H54 (cell line): ENCODE measurements around the gene SLC1A7.

Source experiments
- DNase-seq: peaks from one replicate; pipeline ENCODE4 v3.0.0; 2011; ENCODE audit warnings: low spot score, mixed read lengths; ENCODE audit not compliant: insufficient read length
- FAIRE-seq: peaks from 3 replicates; lab custom pipeline; 2011; peaks lifted over from hg19 to GRCh38; lab: Jason Lieb, UNC
- POLR2A ChIP-seq: IDR thresholded peaks from 2 replicates; pipeline ENCODE4 v1.6.1; 2011; ENCODE audit warnings: low read depth, mild to moderate bottlenecking, low read length

SLC1A7 gene

GRCh38 chr1:53134961-53135734, 7.3 kb downstream of the SLC1A7 start:
- FAIRE-seq (no peak), DNase-seq (no peak)

DNA sequence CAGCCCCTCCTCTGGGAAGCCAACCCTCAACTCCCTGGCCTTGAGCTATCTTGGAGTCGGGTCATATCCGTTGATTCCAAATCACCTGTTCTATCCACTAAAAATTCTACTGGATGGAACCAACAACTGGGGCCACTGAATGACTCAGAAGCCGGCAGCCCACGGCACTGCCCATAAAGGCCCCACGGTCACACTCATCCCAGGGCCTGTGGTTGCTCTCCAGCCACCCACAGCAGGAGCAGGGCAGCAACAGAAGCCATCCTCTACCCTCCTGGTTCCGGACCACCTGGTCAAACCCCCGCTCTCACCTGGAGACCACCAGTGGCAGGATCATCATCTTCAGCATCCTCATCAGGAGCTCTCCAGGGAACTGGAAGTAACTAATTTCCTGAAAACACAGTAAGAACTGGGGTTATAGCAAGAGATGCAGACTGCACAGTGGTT, 8.4 kb downstream of the SLC1A7 start:
- DNase-seq (no peak), FAIRE-seq (no peak)
- TF ChIP-seq POLR2A, result no peak

More at GRCh38 chr1:53134961-53135734, 7.3 kb downstream of the SLC1A7 start:
- no peak for TF ChIP-seq POLR2A

DNA sequence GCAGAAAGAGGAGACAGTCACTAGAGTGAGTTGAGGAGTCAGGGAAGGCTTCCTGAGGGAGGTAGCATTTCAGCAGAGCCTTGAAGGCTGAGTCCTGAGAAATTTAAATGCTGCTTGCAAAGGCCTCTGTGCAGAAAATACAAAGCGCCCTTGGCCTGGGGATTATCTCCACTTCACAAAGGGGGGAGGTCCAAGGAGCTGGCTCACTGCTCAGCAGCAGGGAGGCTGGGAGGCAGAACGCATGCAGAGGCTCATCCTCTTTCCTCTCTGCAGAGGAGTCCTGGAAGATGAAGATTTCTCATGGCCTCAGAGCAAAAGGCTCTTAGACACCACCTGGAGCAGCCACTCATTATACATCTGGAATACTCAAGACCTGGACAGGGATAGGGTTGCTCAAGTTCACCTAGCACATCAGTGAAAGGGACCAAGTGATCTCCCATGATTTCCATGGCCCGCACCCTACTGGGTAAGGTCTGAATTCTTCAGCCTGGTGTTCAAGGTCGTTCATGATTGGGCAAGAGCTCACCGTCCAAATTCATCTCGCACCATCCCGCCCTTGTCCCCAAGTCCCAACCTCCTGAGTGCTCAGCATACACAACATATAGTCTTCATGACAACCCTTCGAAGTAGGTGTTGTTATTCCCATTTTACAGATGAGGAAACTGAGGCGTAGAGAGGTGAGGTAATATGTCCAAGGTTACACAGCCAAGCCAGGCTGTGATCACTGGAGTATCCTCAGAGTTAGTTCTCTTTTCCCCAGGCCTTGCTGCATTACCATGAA, 9.0 kb downstream of the SLC1A7 start:
- no peak for TF ChIP-seq POLR2A
- no peak for FAIRE-seq
- DNase-seq, result no peak

GRCh38 chr1:53132176-53132575, 10.3 kb downstream of the SLC1A7 start:
- TF ChIP-seq POLR2A, result no peak
- DNase-seq (no peak), FAIRE-seq (no peak)

GRCh38 chr1:53131590-53131938, 10.9 kb downstream of the SLC1A7 start:
- DNase-seq (no peak), FAIRE-seq (no peak)
- TF ChIP-seq POLR2A, result no peak

GRCh38 chr1:53130878-53131589, 11.4 kb downstream of the SLC1A7 start:
- FAIRE-seq, result no peak
- DNase-seq, result no peak
- TF ChIP-seq POLR2A, result no peak

- TF ChIP-seq POLR2A, result no peak
- no peak for FAIRE-seq
- no peak for DNase-seq
These were observed 11.9 kb downstream of the SLC1A7 start for GRCh38 chr1:53130598-53130877.

DNA sequence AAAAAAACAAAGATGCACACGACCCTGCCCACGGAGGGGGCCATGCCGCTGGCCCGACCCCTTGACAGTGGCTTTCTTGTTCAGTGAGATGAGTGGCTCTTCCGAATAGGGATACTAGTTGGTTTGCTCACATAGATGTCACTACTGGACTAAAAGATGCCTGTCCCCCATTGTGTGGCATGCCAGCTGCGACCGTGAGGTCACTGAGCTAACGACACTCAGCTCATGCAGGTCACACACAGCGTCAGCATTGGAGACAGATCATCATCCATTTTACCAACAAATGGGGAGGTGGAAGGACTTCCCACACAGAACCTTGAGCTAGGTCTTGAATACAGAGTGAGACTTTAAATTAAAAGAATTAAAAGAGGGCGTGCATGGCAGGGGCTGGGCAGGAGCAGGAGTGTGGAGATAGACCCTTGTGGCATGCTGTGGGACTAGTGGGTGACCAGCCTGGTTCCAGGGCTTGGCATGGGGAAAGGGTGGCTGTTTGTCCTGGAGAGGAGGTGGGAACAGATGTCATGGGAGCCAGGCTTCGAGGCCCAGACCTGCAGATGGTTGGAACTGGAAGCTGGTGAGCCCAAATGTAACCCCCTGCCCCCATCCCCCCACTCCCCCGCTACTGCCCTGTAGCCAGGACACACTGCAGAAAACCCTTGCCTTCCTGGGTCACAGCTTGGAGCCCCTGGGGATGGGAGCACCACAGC, 12.4 kb downstream of the SLC1A7 start:
- FAIRE-seq (no peak), DNase-seq (no peak)
- no peak for TF ChIP-seq POLR2A

DNA sequence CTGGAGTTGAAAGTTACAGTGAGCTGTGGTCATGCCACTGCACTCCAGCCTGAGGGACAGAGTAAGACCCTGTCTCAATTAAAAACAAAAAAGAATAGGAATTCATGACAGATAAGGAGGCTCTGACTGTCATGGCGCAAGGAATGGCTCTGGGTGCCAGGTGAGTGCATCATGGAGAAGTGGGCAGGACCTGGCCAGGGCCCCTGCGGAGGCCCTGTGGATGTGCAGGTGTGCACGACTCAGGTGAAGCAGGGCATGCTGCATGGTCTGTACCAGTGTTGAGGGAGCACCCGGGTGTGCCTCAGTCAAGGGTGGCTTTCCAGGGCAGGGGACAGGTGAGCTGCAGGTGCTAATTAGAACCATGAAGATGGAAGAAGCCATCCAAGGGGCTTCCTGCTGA, 14.0 kb downstream of the SLC1A7 start:
- no peak for FAIRE-seq
- TF ChIP-seq POLR2A, result no peak
- DNase-seq, result no peak

DNA sequence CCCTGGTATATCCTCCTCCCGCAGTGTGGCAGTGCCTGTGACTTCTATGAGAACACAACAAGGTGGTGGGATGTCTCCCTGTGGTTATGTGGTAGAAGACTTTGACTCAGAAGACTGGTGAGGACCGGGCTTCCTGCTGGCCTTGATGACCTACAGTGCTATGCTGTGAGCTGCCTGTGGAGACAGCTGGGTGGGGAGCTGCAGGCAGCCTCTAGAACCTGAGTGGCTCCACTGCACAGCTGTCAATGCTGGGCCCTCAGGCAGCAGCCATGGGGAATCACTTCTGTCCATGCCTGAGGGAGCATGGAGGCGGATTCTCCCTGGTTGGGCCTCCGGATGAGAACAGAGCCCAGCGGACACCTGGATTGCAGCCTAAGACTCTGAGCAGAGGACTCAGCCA, 14.9 kb downstream of the SLC1A7 start:
- no peak for FAIRE-seq
- no peak for TF ChIP-seq POLR2A
- no peak for DNase-seq

DNA sequence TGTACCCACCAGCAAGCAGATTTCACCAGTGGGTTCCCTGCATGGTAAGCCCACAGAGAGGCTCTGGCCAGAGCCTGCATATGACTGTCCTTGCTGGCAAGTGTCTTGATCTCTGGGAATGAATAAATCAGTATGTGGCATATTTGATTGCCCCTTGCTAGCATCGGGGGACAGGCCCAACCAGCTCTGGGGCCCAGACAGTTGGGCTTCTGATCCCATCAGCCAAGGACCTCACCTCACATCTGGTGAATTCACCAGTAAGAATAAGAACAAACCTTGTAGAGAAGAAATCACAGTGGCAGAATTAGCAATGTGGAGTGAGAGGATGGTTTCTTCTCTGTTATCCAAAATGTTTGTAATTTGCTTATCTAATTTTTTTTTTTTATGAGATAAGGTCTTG, 15.9 kb downstream of the SLC1A7 start:
- FAIRE-seq, result no peak

DNA sequence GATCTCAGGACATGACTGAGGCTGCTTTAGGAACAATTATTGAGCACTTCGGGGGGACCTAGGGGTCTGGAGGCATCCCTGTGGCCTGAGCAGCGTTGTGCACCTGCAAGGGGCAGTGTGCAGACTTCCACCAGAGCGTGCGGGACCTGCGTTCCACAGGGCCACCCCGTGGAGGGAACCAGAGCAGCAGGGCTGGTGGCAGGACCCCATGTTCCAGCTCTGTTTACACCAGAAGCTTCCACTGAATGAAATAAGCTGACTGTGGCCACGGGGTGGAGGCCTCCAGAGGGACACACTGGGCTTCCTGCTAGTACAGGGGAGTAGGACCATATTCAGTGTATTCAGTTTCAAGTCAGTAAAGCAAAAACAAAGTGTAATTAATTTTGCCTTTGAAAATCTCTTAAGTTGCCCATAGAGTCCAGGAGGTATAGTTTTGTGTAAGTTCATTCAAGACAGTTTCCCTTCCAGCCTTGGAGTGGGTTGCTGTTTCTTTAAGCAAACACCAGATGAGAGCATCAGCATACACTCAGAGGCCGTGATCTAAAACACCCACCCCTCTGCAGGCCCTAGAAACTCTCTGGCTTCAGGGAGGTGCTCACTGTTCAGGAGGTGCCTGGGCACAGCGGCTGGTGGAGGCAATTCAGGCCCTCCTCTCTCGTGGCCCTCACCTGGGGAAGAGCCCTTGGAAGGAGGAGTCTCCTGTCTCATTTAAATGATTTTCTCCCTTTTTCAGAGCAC, 16.6 kb downstream of the SLC1A7 start:
- TF ChIP-seq POLR2A, result no peak
- DNase-seq (no peak), FAIRE-seq (no peak)

More for the DNA sequence above, 15.9 kb downstream of the SLC1A7 start:
- DNase-seq, result no peak
- no peak for TF ChIP-seq POLR2A

DNA sequence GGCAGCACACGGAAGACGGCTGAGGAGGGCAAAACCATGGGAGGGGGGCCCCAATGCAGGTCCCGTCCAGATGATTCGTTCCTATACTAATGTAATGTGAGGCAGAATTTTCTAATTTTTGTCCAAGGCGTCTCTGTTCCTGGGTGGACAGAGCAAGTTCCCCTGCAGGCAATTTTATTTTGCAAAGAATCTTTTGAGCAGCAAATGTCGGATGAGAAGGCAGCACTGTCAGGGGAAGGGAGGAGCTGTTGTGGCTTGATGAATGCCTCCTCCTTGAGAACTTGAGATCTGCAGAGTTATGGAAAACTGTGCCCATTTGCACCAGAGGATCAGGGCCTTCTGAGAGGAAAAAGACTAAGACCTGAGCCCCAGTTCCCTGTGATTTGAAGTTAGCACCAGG, 17.3 kb downstream of the SLC1A7 start:
- FAIRE-seq (no peak), DNase-seq (no peak)
- TF ChIP-seq POLR2A, result no peak
